Measurements from ENCODE around the gene PYHIN1. TPM values are rescaled to one million over a fixed set of nuclear protein-coding genes. Genes with fewer than 3 reads are reported as not detected.

PYHIN1 gene
- total and polyA plus RNA-seq, 2 of the 4 experiments (the other 2 are of a cell fraction), result not detected

- Histone ChIP-seq H3K18ac (ENCODE audit: low read depth, low read length) (peak overlapping the region; percentile 26), H4K8ac (ENCODE audit: low read depth in 2 of 2, low read length in 2 of 2) (peak overlapping the region in 1 of 2 experiments; percentile 73; a peak in 3 of 4 replicates), H3K4me2 (ENCODE audit: low read depth, low read length) (no peak overlapping the region), H3K9ac (ENCODE audit: low read depth, low read length) (no peak overlapping the region), H3K4me3 (ENCODE audit: insufficient read depth, low read depth, low read length) (no peak overlapping the region), H3K4ac (ENCODE audit: low read depth, low read length) (peak overlapping the region; percentile 74), H2AFZ (replicated peaks; ENCODE audit: low read length, poor library complexity) (peak overlapping the region; percentile 64), H2BK20ac (ENCODE audit: low read depth, low read length) (peak overlapping the region; percentile 79; the same call in 1 of the 2 replicates), H3K14ac (replicated peaks; ENCODE audit: low read depth, low read length) (peak overlapping the region; percentile 87), H3K27me3 (ENCODE audit: control insufficient read depth, insufficient read depth, low read length) (no peaks in the 10 kb centered on the region), H2BK120ac (ENCODE audit: low read depth, low read length) (peak overlapping the region; percentile 81), H2BK5ac (ENCODE audit: low read depth, low read length, poor library complexity, severe bottlenecking) (peak overlapping the region; percentile 56), H2BK15ac (ENCODE audit: low read depth, low read length) (peak overlapping the region; percentile 26; the same call in 2 of the 3 replicates), H3K4me1 (ENCODE audit: control insufficient read depth, insufficient read depth, low read length) (peaks cover 5% of the 10 kb centered on the region; the same call in 1 of the 2 replicates), H4K20me1 (ENCODE audit: insufficient read depth, low read length) (no peaks in the 10 kb centered on the region), H3K9me3 (ENCODE audit: control insufficient read depth, insufficient read depth, low read length) (no peaks in the 10 kb centered on the region), H3K9me1 (ENCODE audit: insufficient read depth, low read length) (peaks cover 5% of the 10 kb centered on the region; the same call in 1 of the 2 replicates), H2AK9ac (replicated peaks; ENCODE audit: low read depth, low read length, poor library complexity) (peak overlapping the region; percentile 38), H4K5ac (ENCODE audit: low read depth, low read length) (peak overlapping the region; percentile 40), H4K91ac (ENCODE audit: insufficient read depth, low read depth, low read length) (peak overlapping the region; percentile 58), H3K27ac (ENCODE audit: insufficient read depth, low read length) (peak overlapping the region; percentile 68; the same call in 1 of the 2 replicates), H3K56ac (ENCODE audit: extremely low read depth, insufficient read depth, low read length) (no peak overlapping the region), H3K23ac (ENCODE audit: low read depth, low read length) (peak overlapping the region; percentile 72; the same call in 1 of the 2 replicates), H3K79me1 (ENCODE audit: low read depth in 1 of 2, low read length in 2 of 2) (peaks cover 3 to 31% of the 10 kb centered on the region in 2 experiments), H2AK5ac (ENCODE audit: low read depth, low read length) (peak overlapping the region; percentile 52; the same call in 1 of the 2 replicates), H3K36me3 (ENCODE audit: control insufficient read depth, insufficient read depth, low read length) (peaks cover 31% of the 10 kb centered on the region)
- no TSS peak for BruUV-seq (replicated peaks)
- peak; percentile 94 for DNase-seq
- ATAC-seq (ENCODE audit: low read depth), result peak; percentile 97
- CTCF ChIA-PET, result no interaction called here
- dilution Hi-C loops (cut with HindIII; ENCODE audit: low sequenced_read_pairs, unreplicated experiment), result no loop called here
- no CpG with 5 or more reads among the region's 4 CpGs for WGBS, 2 experiments (ENCODE audit: extremely low coverage in 2 of 2, insufficient read length in 1 of 2)
- in situ Hi-C loops (cut with MboI; ENCODE audit: low sequenced_read_pairs), result no loop called here
- POLR2A ChIA-PET (ENCODE audit: unreplicated experiment), result no interaction called here
- intact Hi-C loops (cut with micrococcal nuclease), result loop anchor here (5.0 kb wide), 1 partner anchor 37 kb away; no protein-coding TSS in a partner anchor
- no peak for TF ChIP-seq SMC3 (IDR thresholded peaks at IDR 0.05; ENCODE audit: low read depth, low read length)
- no peak for TF ChIP-seq ELK1 (IDR thresholded peaks at IDR 0.05; ENCODE audit: borderline replicate concordance, low read depth, low read length)
- peak; percentile 75; the same call in 1 of the 2 replicates for TF ChIP-seq USF2 (IDR thresholded peaks at IDR 0.05; ENCODE audit: low read depth, low read length)
- no peak for TF ChIP-seq CHD1 (IDR thresholded peaks at IDR 0.05; ENCODE audit: low read depth, low read length)
- 0 out of 2 replicates have a peak, but pooled peaks have one; percentile 56 for TF ChIP-seq NFE2L2 (IDR thresholded peaks at IDR 0.05; ENCODE audit: low read depth, low read length)
- peak; percentile 99 for TF ChIP-seq MXI1 (IDR thresholded peaks at IDR 0.05; ENCODE audit: borderline replicate concordance, low read depth, low read length)
- TF ChIP-seq RAD21 (IDR thresholded peaks at IDR 0.05; ENCODE audit: low read length), result no peak
- no peak for TF ChIP-seq POLR2A (IDR thresholded peaks at IDR 0.05; ENCODE audit: low read depth, low read length)
- no peak for TF ChIP-seq MAFK (IDR thresholded peaks at IDR 0.05; ENCODE audit: low read depth, low read length)
- no peak for TF ChIP-seq CTCF (conservative IDR thresholded peaks at IDR 0.05; ENCODE audit: low read depth, low read length)
- peak; percentile 64; the same call in 1 of the 2 replicates for TF ChIP-seq BHLHE40 (IDR thresholded peaks at IDR 0.05; ENCODE audit: low read depth, low read length)
- TF ChIP-seq FOS (IDR thresholded peaks at IDR 0.05; ENCODE audit: low read depth, low read length), result peak; percentile 47; the same call in 1 of the 2 replicates
- no peak for TF ChIP-seq RCOR1 (IDR thresholded peaks at IDR 0.05; ENCODE audit: insufficient replicate concordance, low read length)
- TF ChIP-seq CEBPB (IDR thresholded peaks at IDR 0.05; ENCODE audit: low read depth, low read length), result peak; percentile 69
- no peak for TF ChIP-seq RFX5 (IDR thresholded peaks at IDR 0.05; ENCODE audit: low read depth, low read length)
These were observed 84.1 kb downstream of the PYHIN1 start for GRCh38 chr1:159015440-159015909.
